ENCODE data around the gene ENO4.

The ENO4 gene

DNA sequence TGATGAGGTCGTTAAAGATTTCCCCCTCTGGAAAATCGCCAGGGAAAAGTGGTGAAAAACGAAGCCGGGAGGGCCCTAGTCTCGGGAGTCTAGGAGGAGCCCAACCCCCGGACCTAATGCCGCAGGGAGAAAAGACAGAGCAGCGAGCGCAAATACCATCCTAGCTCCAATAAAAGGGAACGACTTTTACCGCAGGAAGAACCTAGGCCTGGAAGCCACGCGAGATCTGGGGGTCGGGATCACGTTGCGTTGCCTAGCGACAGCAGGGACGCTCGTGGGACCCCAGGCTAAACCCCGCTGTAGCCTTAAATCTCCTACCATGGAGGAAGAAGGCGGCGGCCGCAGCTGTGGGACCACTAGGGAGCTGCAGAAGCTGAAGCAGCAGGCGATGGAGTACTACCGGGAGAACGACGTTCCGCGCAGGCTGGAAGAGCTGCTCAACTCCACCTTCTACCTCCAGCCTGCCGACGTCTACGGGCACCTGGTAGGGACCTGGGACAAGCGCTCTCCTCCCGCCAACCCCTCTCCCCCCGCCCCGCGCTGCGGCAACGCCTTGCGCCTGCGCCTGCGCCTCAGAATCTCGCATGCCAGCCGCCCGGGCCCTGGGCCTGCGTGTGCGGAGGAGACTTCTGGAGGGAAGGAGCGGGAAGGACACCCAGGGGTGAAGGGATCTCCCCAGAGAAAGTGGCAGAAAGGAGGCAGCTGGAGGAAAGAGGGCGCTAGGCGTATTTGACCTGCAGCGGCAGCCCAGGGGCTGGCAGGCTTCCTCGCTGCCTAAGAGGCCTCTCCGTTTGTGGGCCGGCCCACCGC is at the start of gene ENO4:
Gene ENO4 (plus strand): TSS at position 252 of the 810 bp plus-strand sequence. CDS start 68 bp downstream, at position 320.
- DNase-seq, result peak; percentile 82

DNA sequence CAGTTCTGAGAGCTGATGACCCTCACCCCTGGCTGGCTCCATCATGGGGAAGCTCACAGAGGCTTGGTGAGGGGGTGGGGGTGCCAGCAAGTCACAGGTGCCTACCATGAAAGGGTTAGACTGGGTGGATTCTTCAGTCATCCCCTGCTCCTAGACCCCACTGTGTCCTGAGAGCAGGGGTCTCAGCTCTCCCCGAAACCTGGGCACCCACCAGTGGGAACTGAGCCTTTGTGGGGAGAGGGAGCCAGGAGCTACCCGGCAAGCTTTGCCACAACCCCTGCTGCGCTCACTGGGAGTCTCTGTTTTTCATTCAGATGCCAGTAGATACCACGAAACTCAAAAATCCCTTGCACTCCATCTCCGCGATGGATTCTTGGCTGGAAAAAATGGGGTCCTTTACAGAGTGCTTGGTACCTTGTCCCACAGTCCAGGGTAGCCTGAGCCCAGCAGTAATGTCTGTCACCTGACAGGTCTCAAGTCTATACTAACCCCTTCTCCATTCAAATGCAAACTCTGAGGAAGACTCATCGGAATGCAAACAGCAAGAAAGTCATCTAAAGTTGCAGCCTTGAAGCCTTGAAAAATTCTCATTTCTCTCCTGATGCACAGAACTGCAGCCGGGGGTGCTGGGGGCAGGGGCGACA is 48.9 kb upstream of the ENO4 start:
- no peak for DNase-seq

DNA sequence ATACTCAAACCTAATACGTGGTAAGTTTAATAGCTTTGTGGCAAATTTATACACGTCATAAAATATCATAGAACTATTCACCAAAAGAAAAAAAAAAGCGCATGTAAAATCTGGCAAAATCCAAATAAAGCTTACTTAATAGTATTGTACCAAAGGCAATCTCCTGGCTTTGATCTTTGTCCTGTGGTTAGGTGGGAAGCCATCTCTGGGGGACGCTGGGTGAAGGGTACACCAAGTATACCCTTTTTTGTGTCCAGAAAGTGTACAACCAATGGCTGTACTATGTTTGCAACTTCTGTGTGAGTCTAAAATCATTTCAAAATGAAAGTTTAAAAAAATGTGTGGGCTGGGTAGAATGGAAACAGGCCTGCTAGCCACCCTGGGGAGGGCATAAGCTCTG is 47.6 kb upstream of the ENO4 start:
- DNase-seq, result no peak

DNA sequence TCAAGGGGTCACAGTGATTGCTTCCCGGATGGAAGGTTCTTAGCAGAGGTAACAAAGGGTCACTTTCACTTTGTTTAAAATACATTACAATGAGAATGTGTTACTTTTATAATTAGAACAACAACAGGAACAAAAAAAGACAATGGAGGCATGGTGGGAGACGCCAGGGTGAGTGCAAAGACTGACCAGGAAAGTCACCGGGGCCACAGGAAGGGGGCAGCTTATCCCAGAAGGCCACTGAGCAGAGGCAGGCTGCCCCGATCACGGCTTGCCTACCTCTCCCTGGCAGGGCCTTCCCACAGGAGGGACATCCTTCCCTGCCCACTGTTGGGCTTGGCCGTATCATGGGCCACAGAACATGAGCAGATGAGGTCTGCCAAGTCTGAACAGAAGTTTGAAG is 46.8 kb upstream of the ENO4 start:
- DNase-seq, result no peak

GRCh38 chr10:116802876-116803275 is 46.4 kb upstream of the ENO4 start:
- no peak for DNase-seq

- DNase-seq, result no peak
Observed at GRCh38 chr10:116803451-116804249, 45.6 kb upstream of the ENO4 start.

- no peak for DNase-seq
Observed at GRCh38 chr10:116808706-116809105, 40.6 kb upstream of the ENO4 start.

GRCh38 chr10:116809483-116810119 is 39.7 kb upstream of the ENO4 start:
- no peak for DNase-seq

DNA sequence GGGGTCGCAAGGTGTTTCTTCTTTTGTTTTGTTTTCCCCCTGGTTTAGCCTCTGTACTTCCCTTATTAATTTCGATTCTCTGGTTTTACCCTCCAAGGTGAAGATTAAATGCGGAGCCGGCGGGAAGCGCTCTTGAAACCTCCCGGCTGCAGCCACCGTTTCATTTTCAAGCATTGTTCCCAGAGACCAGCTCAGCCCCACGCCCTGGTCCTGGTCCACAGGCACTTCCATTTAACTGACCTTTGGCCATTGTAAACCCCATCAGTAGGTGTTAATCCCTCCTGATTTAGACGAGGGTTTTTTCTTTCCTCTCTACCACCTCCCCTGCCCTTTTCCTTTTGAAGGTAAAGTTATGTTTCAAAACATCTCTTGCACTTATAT is 39.2 kb upstream of the ENO4 start:
- no peak for DNase-seq

GRCh38 chr10:116810895-116811294 is 38.4 kb upstream of the ENO4 start:
- DNase-seq, result no peak

DNA sequence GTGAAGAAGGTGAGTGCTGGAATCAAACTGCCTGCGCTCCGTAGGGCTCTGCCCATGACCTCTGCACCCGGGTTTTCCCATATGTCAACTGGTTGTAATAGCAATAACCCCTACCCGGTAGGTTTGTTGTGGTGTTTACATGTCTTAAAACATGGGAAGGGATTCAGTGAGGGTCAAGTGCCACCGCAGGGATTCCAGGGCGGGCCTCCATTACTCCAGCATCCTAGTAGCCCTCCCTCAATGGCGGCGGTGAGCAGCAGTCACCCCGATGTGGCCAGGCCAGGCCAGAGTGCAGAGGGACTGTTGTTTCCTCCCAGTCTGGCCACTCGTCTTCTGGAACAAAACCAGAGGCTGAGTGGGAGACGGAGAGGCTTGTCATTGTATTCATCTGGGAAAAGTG is 37.6 kb upstream of the ENO4 start:
- no peak for DNase-seq

- no peak for DNase-seq
Observed at GRCh38 chr10:116815641-116816415, 33.5 kb upstream of the ENO4 start.

DNA sequence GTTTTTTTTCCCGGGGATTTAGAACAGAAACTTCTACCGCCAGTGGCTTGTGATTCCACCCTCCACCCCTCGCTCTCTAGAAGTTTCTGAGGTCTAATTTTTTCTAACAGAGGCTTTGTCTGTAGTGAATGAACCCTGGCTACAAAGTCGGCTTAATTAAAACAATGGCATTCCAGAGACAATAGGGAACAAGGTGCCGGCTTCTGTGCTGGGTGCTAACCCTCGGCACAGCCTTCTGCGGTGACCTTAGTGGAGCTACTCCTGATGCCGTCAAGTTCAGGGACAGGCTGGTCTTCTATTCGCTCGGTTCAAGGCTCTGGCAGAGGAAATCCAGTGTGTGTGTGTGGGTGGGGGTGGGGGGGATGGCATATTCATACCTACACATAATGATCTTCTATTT is 32.1 kb upstream of the ENO4 start:
- no peak for DNase-seq

DNA sequence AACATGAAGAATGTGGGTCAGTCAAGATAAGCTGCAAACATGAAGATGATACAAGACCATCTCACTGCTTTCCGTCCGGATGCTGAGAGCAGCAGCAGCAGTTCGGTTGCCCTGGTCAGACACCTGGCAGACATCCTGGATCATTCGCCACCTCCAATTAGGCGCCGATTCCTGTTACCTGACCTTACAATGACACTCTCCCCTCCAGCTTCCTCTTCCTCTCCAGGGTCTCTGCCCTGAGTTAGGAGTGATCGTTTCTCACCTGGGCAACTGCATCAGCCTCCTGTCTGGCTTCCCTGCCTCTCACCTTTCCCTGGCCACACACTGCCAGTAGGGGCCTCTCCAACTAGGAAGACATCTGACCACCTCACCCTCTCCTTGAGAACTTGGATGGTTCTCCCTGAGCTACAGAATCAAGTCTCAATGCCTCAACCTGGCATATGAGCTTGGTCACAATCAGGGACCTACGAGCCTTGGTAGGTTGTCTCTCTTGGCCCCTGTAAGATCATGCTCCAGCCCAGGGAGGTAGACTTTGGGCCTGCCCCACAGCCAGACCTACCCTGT is 31.4 kb upstream of the ENO4 start:
- no peak for DNase-seq

GRCh38 chr10:116819999-116820677 is 29.2 kb upstream of the ENO4 start:
- DNase-seq, result no peak

DNA sequence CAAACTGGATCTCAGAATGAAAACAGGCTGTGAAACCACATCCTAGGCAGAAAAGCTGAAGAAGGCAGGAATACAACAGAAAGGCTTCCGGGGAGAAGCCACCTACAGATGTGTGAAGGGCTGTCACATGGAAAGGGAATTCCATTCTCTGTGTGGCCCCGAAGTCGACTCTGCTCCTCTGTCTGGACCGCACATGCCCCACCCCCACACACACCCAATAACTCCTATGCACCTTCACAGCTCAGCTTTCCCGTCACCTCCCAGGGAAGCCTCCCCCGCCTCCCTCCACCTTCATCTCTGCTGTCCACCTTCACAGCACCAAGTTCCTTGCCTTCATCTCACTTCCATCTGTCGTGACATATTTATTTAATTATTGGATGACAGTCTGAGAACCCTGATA is 23.4 kb upstream of the ENO4 start:
- no peak for DNase-seq

DNA sequence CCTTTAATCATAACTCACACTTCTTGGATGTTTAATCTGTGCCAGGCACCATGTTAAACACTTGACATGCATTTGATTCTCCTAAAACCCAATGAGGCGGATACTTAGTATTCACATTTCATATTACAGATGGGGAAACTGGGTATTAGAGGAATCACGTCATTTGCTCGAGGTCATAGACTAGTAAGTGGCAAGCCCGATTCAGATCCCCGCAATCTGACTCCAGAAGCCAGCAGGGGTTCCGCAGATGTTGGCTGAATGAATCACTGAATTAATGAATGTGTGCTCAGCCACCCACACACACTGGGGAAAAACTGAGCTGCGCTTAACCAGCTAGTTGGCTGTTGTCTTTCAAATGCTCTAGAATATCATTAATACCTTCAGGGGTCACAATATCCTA is 22.5 kb upstream of the ENO4 start:
- DNase-seq, result no peak

DNA sequence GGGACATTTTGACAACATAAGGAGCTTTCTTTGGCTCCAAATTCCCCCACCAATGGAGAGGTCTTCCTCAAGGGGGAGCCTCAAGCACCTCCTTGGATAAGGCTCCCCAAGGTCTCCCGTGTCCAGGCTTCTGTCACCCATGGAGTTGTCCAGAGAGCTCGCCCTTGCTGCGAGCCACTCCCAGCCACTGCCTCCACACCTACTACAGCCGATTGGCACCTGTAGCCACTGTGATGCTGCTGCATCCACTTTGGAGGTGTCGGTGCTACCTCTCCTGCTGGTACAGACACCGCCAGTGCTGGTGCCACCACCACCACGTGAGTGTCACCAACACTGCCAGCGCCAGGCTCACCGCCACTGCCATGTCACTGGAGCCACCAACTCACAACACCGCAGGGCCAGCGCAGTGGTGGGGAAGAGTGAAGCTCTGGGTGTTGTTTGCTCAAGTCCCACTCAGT is 22.1 kb upstream of the ENO4 start:
- DNase-seq, result no peak

GRCh38 chr10:116828116-116828515 is 21.2 kb upstream of the ENO4 start:
- DNase-seq, result no peak

- DNase-seq, result no peak
Observed at GRCh38 chr10:116829711-116830110, 19.6 kb upstream of the ENO4 start.

- DNase-seq, result no peak
Observed at GRCh38 chr10:116831086-116831485, 18.2 kb upstream of the ENO4 start.
